ENCODE measurements around the gene BTBD2. TPM values are rescaled to one million over a fixed set of nuclear protein-coding genes. Genes with fewer than 3 reads are reported as not detected.
A peak's percentile ranks its signal among the peaks of the same experiment; 100 is the strongest.

Gene BTBD2
- total RNA-seq, 2 donors from 2014 or later: 54.8 to 55.9 TPM

DNA sequence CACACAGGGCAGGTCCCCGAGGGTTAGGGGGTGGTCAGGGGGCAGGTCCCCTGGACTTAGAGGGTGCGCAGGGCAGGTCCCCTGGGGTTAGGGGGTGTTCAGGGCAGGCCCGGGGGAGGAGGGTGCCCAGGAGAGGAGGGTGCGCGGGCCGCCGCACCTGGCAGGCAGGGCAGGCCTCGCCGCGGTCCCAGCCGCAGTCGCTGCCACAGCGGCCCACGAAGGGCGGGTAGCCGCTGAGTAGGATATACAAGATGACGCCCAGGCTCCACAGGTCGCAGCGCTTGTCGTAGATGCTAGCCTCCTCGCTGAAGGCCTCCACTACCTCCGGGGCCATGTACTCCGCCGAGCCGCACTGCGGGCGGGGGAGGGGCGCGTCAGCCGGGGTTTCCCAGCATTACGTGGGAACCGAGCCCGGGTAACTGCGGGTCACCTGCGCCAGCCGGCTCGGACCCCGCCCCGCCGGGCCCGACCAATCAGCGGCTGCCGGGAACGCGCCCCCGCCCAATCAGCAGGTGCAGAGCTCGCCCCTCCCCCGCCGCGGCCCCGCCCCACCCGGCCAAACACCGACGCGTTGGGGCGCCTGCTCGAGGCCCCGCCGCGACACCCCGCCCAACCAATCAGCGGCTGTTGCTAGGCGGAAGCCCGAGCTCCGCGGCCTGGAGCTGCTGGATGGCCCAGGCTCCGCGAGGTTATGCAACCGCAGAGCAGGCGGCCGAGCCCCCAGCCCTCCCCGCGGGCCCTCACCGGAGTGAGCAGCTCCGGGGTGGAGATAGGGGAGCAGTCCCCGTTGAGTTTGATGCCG lies 26.4 kb upstream of the BTBD2 start:
- Histone ChIP-seq H3K27me3 (no peaks in the 10 kb centered on the region), H3K36me3 (peaks cover 80% of the 10 kb centered on the region), H3K4me1 (peaks cover 0 to 74% of the 10 kb centered on the region in 2 donors), H3K27ac (peak overlapping the region; percentile 93 to 98), H3K4me3 (peak overlapping the region; percentile 15 to 31), H3K9me3 (no peaks in the 10 kb centered on the region)
- TF ChIP-seq, protein P1, sequence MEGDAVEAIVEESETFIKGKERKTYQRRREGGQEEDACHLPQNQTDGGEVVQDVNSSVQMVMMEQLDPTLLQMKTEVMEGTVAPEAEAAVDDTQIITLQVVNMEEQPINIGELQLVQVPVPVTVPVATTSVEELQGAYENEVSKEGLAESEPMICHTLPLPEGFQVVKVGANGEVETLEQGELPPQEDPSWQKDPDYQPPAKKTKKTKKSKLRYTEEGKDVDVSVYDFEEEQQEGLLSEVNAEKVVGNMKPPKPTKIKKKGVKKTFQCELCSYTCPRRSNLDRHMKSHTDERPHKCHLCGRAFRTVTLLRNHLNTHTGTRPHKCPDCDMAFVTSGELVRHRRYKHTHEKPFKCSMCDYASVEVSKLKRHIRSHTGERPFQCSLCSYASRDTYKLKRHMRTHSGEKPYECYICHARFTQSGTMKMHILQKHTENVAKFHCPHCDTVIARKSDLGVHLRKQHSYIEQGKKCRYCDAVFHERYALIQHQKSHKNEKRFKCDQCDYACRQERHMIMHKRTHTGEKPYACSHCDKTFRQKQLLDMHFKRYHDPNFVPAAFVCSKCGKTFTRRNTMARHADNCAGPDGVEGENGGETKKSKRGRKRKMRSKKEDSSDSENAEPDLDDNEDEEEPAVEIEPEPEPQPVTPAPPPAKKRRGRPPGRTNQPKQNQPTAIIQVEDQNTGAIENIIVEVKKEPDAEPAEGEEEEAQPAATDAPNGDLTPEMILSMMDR (IDR thresholded peaks at IDR 0.05): no peak
- peak; percentile 97 for DNase-seq (ENCODE audit: low spot score)

DNA sequence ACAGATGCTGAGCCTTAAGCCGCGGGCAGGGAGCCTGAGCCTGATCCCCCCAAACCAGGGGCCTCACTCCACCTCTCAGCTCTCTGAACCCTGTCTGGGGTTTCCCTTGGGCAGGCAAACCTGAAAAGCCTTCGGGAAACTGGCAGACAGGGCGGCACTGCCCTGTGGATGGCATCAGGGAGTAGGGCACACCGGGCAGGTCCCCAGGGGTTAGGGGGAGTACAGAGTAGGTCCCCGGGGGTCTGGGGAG lies 25.8 kb upstream of the BTBD2 start:
- Histone ChIP-seq H3K27ac (peak overlapping the region; percentile 93 to 98), H3K36me3 (peaks cover 75% of the 10 kb centered on the region), H3K9me3 (no peaks in the 10 kb centered on the region), H3K4me3 (peak overlapping the region; percentile 14 to 15), H3K27me3 (no peaks in the 10 kb centered on the region), H3K4me1 (peaks cover 0 to 68% of the 10 kb centered on the region in 2 donors)
- DNase-seq (ENCODE audit: low spot score): no peak
- TF ChIP-seq, protein P1 (IDR thresholded peaks at IDR 0.05): no peak

DNA sequence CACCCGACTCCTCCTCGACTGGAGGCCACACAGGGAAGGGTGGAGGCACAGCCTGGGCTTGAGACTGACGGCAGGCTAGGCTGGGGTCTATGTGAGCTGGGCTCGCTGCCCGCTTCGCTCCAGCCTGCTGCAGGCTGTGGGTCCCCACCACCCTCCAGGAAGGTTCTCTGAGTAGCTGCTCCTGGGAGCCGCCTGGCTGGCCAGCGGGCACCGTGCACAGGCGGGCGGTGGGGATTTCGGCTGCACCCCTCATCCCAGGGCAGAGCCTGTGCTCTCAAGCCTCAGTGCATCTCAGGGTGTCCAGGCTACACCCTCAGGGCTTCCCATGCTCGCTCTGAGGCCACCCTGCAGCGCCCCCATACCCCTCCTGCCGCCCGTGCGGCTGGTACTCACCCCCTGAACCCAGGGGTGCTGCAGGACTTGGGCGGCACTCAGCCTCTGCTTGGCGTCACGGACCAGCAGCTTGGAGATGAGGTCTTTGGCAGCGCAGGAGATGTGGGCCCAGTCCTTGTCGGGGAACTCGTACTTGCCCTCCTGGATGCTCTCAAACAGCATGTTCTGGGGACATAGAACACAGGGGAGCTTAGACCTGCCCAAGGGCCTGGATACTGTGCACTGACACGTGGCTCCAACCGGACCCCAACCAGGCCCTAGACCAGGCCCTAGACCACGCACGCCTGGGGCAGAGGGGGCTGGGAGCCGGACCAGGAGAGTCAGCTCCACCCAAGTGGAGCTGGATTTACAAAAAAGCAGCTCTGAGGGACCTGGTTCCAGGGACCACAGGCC lies 25.3 kb upstream of the BTBD2 start:
- Histone ChIP-seq H3K4me3 (peak overlapping the region in 1 of 2 donors; percentile 14), H3K9me3 (peaks cover 0 to 3% of the 10 kb centered on the region in 2 donors), H3K27me3 (no peaks in the 10 kb centered on the region), H3K4me1 (peaks cover 0 to 63% of the 10 kb centered on the region in 2 donors), H3K27ac (peak overlapping the region; percentile 93 to 98), H3K36me3 (peaks cover 70% of the 10 kb centered on the region)
- TF ChIP-seq, protein P1 (IDR thresholded peaks at IDR 0.05): no peak
- no peak for DNase-seq (ENCODE audit: low spot score)

DNA sequence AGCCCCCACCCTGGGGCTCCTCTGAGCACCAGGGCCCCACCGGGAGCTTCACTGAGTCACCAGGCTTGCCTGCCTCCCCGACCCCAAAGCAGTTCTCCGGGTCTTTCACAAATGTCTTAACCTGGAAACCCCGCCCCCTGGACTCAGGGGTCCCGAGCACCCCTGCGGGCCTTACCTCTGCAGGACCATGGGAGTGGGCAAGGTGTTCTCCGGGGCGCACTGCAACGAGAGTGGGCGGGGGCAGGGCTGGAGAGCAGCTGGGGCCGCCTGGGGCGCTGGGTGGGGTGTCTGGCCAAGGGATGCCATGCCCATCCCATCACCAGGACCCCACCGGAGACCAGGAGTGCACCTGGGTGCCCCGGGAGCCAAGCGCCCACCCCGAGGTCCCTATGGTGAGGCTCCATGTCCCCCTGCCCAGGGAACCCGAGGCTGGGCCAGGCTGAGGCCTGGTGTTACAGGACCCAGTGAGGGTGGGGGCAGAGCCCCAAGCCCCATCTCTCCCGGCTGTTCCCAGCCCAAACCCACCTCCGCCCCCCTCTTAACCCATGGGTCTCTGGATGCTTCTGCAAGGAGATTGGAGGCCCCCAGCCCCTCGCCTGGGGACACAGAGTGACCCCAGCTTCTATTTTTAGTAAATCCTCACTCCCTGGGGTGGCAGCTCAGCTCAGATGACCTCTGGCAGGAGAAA lies 24.6 kb upstream of the BTBD2 start:
- no peak overlapping the region for H3K4me3 ChIP-seq
- H3K27me3 ChIP-seq: no peaks in the 10 kb centered on the region
- no peak for DNase-seq (ENCODE audit: low spot score)
- H3K9me3 ChIP-seq: peaks cover 0 to 10% of the 10 kb centered on the region in 2 donors
- TF ChIP-seq, protein P1 (IDR thresholded peaks at IDR 0.05): no peak
- H3K36me3 ChIP-seq: peaks cover 63% of the 10 kb centered on the region
- H3K4me1 ChIP-seq: peaks cover 0 to 57% of the 10 kb centered on the region in 2 donors
- H3K27ac ChIP-seq: peak overlapping the region; percentile 93 to 98

DNA sequence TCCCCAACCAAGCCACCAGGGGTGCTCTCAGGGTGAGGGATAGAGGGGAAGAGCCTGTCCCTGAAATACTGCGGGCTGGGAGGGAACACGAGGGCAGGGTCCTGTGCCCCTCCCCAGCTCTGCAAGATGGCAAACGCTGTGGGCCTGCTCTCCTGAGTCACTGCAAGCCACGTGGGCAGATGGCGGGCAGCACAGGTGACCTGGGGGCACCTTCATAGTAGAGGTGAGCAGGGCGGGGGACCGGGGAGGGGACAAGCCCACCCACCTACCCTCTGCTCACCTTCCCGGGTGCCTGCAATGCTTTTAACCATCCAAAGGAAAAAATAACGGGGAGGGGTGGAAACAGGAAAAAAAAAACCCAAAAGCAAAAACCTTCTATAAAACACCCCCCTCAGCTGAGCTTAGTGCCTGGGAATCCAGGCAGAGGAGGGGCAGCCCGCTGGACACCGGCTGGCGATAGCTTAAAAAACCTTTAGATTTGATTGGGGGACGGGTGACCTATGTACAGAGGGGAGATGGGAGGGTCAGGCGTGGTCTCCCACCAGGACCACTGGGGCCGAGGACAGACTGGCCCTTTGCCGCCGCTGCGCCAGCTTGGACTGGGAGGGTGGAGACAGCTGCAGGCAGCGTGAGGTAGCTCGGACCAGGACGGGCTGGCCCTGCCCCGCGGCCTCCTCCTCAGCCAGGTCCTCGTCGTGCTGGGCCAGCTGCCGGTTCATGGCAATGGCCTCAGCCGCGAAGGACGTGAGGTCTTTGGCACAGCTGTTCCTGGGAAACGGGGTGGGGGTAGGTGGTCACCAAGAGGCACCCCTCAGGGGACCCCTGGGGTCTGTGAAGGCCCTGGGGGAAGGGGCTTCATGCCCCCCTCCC lies 23.8 kb upstream of the BTBD2 start:
- DNase-seq (ENCODE audit: low spot score): no peak
- H3K36me3 ChIP-seq: peaks cover 56% of the 10 kb centered on the region
- H3K4me1 ChIP-seq: peaks cover 0 to 52% of the 10 kb centered on the region in 2 donors
- TF ChIP-seq, protein P1 (IDR thresholded peaks at IDR 0.05): no peak
- peak overlapping the region; percentile 93 to 98 for H3K27ac ChIP-seq
- no peak overlapping the region for H3K4me3 ChIP-seq
- no peaks in the 10 kb centered on the region for H3K27me3 ChIP-seq
- H3K9me3 ChIP-seq: peaks cover 0 to 10% of the 10 kb centered on the region in 2 donors

Measured in right atrium auricular region (tissue), 2 donors.